Stimulated activated CD4-positive, alpha-beta T cell treated with anti-CD3 and anti-CD28 coated beads, Interleukin-1b, Interleukin-23, amount 100 ng/mL, for 4 hours (primary cell): ENCODE measurements around the gene UGT2B11.
"Not testable (repeated sequence)": the region's sequence is repeated elsewhere in the genome, so short reads cannot be mapped to it uniquely, and the experiment has no call there.

Experiments used
- DNase-seq, 2 donors: peaks; one replicate each; pipeline ENCODE4 v3.0.0-alpha.2; 2020; ENCODE audit warnings: low read depth in 2 of 2

The UGT2B11 gene

GRCh38 chr4:69214716-69215115, at the start of gene UGT2B11:
UGT2B11 (minus strand) TSS chr4:69214748; CDS start chr4:69214722, 26 bp downstream.
- no peak for DNase-seq

GRCh38 chr4:69253147-69253772, 38.7 kb upstream of the UGT2B11 start:
- not testable (repeated sequence) for DNase-seq

DNA sequence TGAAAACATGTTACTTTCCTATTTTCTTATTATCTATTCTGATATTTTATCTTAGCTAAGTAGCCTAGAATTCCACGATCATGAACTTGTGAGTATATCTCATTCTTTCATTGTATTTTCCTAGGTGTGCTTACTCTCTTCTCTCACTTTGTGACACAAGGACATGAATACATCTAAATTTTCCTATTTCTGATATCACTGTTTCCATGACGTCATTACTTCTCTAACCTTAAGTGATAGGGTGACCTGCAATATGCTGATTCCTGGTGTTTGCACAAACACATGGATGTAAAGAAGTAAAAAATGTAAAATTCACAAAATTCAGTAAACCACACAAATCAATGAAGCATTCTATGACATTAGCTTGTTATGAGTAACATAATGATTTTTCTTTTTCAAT, 36.3 kb upstream of the UGT2B11 start:
- not testable (repeated sequence) for DNase-seq

DNA sequence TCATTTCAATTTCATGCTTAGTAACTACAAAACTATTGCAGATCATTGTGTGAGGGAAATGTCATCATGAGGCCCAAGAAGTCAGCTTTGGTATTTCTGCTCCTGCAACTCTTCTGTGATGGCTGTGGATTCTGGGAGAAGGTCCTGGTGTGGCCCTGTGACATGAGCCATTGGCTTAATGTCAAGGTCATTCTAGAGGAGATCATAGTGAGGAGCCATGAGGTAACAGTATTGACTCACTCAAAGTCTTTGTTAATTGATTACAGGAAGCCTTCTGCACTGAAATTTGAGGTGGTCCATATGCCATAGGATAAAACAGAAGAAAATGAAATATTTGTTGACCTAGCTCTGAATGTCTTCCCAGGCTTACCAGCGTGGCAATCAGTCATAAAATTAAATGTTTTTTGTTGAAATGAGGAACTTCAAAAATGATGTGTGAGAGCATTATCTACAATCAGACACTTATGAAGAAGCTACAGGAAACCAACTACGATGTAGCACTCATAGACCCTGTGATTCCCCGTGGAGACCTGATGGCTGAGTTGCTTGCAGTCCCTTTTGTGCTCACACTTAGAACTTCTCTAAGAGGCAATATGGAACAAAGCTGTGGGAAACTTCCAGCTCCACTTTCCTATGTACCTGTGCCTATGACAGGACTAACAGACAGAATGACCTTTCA, 28.2 kb upstream of the UGT2B11 start:
- DNase-seq = not testable (repeated sequence)

GRCh38 chr4:69241746-69242145, 27.2 kb upstream of the UGT2B11 start:
- DNase-seq = not testable (repeated sequence)

DNA sequence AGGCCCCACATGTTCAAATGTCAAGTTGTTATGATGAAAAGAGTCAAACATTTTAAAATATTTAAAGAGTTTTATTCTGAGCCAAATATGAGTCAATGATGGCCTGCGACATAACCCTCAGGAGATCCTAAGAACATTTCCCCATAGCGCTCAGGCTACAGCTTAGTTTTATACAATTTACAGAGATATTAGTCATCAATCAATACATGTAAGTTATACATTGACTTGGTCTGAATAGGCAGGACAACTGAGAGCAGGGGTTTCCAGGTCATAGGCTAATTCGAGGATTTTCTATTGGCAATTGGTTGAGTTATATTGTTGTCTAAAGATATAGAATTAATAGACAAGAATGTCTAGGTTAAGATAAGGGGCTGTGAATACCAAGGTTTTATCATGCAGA, 26.2 kb upstream of the UGT2B11 start:
- DNase-seq = not testable (repeated sequence)

GRCh38 chr4:69239557-69240168, 25.1 kb upstream of the UGT2B11 start:
- DNase-seq = no peak

DNA sequence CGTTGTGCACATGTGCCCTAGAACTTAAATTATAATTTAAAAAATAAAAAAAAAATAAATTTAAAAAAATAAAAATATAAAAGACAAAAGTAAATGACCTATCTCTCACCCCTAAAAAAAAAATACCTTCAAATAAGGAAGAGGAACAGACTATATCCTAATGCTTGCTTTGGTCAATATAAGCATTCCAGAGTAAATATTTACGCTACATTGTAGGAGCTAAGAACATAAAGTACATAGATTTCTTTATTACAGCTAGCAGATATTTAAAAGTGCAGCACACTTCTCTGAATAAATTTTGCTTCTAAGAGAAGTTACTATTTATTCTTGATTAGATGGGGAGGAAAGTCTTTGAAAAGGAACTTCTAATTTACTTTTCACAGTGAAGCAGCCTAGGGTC, 24.5 kb upstream of the UGT2B11 start:
- DNase-seq = no peak

GRCh38 chr4:69224891-69225290, 10.3 kb upstream of the UGT2B11 start:
- no peak for DNase-seq

DNA sequence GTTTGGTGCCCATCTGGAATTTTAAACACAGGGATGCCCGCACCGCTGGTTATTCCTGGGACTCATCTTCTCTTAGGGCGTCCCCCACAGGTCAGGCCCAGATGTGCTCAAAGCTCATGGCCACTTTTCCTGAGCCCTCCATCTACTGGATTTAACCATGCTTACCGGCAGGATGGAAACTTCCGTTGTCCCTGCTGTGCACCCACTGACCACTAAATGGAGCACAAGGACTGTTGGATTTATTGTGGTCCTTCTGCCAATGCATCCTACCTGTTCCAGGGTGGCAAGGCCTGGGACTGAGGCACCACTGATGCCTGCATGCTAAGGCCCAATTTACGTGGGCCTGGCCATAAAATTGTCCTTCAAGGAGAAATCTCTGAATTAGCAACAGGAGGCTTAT, 8.7 kb upstream of the UGT2B11 start:
- not testable (repeated sequence) for DNase-seq

- DNase-seq = not testable (repeated sequence)
These were observed 3.9 kb upstream of the UGT2B11 start for GRCh38 chr4:69218491-69218890.

GRCh38 chr4:69210911-69211310, 3.6 kb downstream of the UGT2B11 start:
- DNase-seq = no peak

DNA sequence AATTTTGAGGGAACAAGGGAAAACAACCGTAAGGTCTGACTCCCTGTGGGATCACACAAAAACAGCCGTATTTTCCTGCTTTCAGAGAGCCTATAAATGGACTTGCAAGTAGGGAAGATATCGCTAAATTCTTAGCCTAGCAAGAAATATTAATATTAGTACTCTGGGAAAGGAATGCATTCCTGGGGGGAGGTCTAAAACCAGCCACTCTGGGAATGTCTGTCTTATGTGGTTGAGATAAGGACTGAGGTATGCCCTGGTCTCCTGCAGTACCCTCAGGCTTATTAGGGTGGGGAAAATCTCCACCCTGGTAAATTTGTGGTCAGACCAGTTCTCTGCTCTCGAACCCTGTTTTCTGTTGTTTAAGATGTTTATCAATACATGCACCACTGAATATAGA, 16.0 kb downstream of the UGT2B11 start:
- not testable (repeated sequence) for DNase-seq

GRCh38 chr4:69196209-69196965, 18.2 kb downstream of the UGT2B11 start:
- no peak for DNase-seq

GRCh38 chr4:69194166-69194565, 20.4 kb downstream of the UGT2B11 start:
- DNase-seq = no peak

DNA sequence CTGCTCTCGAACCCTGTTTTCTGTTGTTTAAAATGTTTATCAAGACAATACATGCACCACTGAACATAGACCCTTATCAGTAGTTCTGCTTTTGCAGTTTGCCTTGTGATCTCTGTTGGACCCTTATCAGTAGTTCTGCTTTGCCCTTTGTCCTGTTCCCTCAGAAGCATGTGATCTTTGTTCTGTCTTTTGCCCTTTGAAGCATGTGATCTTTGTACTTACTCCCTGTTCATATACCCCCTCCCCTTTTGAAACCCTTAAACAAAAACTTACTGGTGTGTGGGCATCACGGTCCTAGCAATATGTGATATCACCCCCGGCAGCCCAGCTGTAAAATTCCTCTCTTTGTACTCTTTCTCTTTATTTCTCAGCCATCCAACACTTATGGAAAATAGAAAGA, 22.6 kb downstream of the UGT2B11 start:
- not testable (repeated sequence) for DNase-seq

GRCh38 chr4:69190621-69191020, 23.9 kb downstream of the UGT2B11 start:
- not testable (repeated sequence) for DNase-seq

DNA sequence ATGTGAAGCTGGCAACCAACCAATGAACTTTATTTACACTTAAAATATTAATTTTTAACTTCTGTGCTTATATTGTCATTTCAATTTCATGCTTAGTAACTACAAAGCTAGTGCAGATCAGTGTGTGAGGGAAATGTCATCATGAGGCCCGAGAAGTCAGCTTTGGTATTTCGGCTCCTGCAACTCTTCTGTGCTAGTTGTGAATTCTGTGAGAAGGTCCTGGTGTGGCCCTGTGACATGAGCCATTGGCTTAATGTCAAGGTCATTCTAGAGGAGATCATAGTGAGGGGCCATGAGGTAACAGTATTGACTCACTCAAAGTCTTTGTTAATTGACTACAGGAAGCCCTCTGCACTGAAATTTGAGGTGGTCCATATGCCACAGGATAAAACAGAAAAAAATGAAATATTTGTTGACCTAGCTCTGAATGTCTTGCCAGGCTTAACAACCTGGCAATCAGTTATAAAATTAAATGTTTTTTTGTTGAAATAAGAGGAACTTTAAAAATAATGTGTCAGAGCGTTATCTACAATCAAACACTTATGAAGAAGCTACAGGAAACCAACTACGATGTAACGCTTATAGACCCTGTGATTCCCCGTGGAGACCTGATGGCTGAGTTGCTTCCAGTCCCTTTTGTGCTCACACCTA, 32.9 kb downstream of the UGT2B11 start:
- not testable (repeated sequence) for DNase-seq

GRCh38 chr4:69179817-69180216, 34.7 kb downstream of the UGT2B11 start:
- DNase-seq = not testable (repeated sequence)

- DNase-seq = not testable (repeated sequence)
These were observed 35.8 kb downstream of the UGT2B11 start for GRCh38 chr4:69178751-69179205.
